ENCODE data around the gene CCDC194.

The CCDC194 gene

DNA sequence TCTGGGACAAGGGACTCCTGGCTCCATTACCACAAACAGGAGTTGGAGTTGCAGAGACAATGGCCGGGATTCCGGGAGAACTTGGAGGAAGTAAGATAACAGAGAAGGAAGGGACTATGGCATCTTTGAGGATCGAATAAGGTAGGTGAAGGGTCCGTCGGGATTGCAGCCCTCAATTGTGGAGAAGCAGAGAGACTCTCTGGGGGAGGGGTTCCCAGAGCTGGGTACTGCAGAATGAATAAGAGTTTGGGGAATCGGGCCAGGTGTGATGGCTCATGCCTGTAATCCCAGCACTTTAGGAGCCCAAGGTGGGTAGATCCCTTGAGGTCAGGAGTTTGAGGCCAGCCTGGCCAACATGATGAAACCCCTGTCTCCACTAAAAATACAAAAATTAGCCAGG lies 7.6 kb upstream of the CCDC194 start:
- no peaks in the 10 kb centered on the region for H3K9me3 Mint-ChIP-seq
- DNase-seq (no peak), ATAC-seq (replicated peaks) (no peak)
- H3K27ac Mint-ChIP-seq, result no peak overlapping the region
- no peaks in the 10 kb centered on the region for H3K27me3 Mint-ChIP-seq
- no peak overlapping the region for H3K4me3 Mint-ChIP-seq
- H3K4me1 Mint-ChIP-seq (ENCODE audit: low read depth in 2 of 2), result peaks cover 23 to 28% of the 10 kb centered on the region in 2 donors
- H3K36me3 Mint-ChIP-seq (ENCODE audit: insufficient read depth), result peaks cover 34% of the 10 kb centered on the region

DNA sequence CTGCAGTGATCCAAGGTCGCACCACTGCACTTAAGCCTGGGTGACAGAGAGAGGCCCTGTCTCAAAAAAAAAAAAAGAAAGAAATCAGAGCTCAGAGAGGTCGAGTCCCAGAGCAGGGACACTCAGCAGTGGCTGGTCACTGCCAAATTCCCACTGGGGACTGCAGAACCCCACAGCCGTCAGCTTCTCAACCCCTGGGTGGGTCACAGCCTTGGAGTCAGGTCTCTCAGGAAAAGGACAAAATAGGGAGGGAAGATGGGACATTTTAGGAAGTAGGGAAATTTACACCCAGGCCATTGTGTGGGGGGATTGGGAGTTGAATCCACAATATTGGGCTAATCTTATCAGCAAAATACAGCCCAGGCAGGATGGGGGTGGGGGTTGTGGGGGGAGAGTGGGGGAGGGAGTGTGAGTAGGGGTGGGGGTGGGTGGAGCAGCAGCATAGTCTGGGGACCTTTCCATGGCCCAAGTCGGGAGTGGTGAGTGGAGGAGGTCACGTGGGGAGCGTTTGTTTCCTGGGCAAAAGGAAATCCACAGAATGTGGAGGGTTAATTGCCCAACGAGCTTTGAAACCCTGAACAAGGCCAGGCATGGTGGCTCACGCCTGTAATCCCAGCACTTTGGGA lies 5.0 kb upstream of the CCDC194 start:
- Mint-ChIP-seq H3K4me3 (no peak overlapping the region), H3K4me1 (ENCODE audit: low read depth in 2 of 2) (peaks cover 9 to 18% of the 10 kb centered on the region in 2 donors), H3K27ac (peak overlapping the region in 1 of 2 donors; percentile 62), H3K36me3 (ENCODE audit: insufficient read depth) (peaks cover 34% of the 10 kb centered on the region), H3K9me3 (no peaks in the 10 kb centered on the region), H3K27me3 (no peaks in the 10 kb centered on the region)
- DNase-seq (no peak), ATAC-seq (replicated peaks) (no peak)

DNA sequence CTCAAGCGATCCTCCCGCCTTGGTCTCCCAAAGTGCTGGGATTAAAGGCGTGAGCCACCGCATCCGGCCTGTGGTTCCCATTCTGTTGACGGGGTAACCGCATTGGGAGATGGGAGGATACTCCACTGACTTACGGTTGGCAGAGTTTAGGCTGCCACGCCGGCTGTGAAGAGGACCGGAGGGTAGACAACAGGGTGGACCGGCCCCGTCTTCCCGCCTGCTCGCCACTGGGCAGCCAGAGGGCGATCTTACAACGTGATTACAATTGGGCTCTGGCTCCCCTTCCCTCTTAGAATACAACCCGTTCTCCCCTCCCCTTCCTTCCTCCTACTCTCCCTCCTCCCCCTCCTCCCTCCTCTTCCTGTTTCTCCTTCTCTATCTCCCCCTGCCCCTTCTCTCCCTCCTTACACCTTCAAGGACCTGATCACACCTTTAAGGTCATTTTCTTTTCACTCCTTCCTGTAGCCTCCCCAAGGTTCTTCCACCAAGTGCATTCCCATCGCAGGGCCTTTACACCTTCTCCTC lies 957 bp upstream of the CCDC194 start:
- Mint-ChIP-seq H3K27ac (peak overlapping the region in 1 of 2 donors; percentile 75), H3K36me3 (ENCODE audit: insufficient read depth) (peaks cover 11% of the 10 kb centered on the region), H3K27me3 (no peaks in the 10 kb centered on the region), H3K9me3 (no peaks in the 10 kb centered on the region), H3K4me1 (ENCODE audit: low read depth in 2 of 2) (peaks cover 19 to 20% of the 10 kb centered on the region in 2 donors), H3K4me3 (peak overlapping the region in 1 of 2 donors; percentile 46)
- DNase-seq (peak in 2 of 3 experiments; percentile 41 to 52), ATAC-seq (replicated peaks) (no peak)

DNA sequence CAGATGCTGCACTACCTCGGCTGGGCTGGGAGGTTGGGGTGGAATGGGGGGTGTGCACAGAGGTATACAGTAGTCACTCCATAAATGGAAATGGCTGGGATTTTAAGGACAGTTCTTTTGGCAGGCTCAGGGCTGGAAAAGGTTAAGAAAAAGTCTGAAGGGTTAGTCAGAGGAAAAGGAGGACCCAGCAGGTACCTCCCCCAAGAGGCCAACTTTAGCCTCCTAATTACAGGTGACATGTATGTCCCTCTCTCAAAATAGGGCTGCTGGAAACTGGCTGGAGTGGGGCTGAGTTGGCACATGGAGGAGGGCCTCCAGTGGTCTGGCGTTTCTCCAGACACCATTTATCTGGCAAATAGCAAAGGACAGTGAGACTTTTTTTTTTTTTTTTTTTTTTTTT lies 994 bp downstream of the CCDC194 start:
- H3K4me1 Mint-ChIP-seq (ENCODE audit: low read depth in 2 of 2), result peaks cover 19 to 20% of the 10 kb centered on the region in 2 donors
- H3K4me3 Mint-ChIP-seq, result peak overlapping the region in 1 of 2 donors; percentile 23
- DNase-seq (no peak), ATAC-seq (replicated peaks) (no peak)
- H3K36me3 Mint-ChIP-seq (ENCODE audit: insufficient read depth), result peaks cover 3% of the 10 kb centered on the region
- no peaks in the 10 kb centered on the region for H3K9me3 Mint-ChIP-seq
- H3K27me3 Mint-ChIP-seq, result no peaks in the 10 kb centered on the region
- no peak overlapping the region for H3K27ac Mint-ChIP-seq

DNA sequence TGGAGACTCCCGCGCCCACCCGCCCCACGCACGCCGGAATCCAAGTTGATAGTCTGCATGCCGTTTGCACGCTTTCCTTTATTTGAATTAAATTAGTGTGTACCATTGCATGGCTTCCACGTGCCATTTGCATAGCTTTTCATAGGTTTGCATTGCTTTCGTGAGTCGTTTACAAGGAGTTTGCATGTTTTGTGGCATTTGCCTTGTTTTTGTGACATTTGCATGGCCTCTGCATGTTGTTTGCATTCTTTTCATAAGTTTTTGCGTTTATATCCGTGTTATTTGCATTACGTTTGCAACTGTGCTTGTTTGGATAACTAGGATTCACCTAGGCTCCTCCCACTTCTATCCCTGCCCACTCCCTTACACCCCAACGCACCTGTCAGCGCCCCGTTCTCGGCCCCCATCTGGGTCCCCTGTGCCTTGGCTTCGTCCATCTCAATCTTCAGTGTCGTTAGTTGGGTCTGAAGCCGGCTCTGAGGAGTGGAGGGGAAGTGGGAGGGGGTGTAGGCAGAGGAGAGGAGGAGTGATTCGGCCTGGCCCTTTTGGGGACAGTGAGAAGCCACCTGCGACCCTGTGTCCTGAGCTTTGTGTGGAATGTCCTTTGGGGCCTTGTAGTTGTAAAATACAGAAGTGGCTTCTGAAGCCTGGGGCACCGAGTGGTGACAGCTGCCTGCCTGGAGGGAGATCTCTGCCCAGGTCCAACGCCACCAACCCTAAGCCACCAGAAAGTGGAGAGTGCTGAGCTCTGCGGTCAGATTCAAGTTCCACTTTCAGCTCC lies 2.4 kb downstream of the CCDC194 start:
- DNase-seq, result no peak

DNA sequence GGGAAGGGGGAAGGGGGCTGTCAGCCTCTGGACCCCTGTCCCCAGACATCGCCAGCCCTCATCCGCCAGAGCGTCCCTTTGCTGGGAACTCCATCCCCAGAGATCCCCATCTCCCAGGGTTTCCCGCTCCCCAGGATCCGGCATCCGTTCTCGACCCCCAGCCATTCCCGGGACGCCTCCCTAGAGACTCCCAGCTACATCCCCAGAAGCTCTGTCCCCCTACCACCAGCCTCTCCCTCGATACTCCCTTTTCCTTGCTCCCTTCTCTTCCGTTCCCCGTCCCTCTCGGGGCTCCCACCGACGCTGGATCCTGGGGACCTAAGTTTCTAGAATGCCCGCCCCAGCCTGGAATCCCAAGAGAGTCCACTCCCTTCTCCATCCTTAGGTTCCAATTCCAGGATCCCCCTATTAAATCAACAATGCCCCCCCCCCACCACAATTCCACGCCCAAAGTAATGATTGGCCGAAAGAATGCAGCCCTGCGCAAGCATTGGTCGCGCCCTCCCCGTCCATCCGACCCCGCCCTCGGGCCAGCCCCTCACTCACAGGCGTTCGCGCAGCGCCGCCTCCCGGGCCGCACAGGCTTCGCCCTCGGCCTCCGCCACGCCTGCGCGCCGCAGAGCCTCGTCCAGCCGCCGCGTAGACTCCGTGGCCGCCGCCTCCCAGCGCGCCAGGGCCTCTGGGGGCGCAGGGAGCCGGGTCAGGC lies 3.2 kb downstream of the CCDC194 start:
- H3K4me1 Mint-ChIP-seq (ENCODE audit: low read depth in 2 of 2), result peaks cover 19 to 20% of the 10 kb centered on the region in 2 donors
- no peaks in the 10 kb centered on the region for H3K27me3 Mint-ChIP-seq
- H3K4me3 Mint-ChIP-seq, result peak overlapping the region; percentile 84 to 91
- peaks cover 4% of the 10 kb centered on the region for H3K36me3 Mint-ChIP-seq (ENCODE audit: insufficient read depth)
- peak overlapping the region; percentile 24 to 74 for H3K27ac Mint-ChIP-seq
- no peaks in the 10 kb centered on the region for H3K9me3 Mint-ChIP-seq
- DNase-seq (peak; percentile 78 to 86 (median 86)), ATAC-seq (replicated peaks) (peak; percentile 99)

More for the DNA sequence above, 2.4 kb downstream of the CCDC194 start:
- H3K27ac Mint-ChIP-seq, result no peak overlapping the region
- peaks cover 19 to 20% of the 10 kb centered on the region in 2 donors for H3K4me1 Mint-ChIP-seq (ENCODE audit: low read depth in 2 of 2)
- no peak for ATAC-seq (replicated peaks)
- peaks cover 4% of the 10 kb centered on the region for H3K36me3 Mint-ChIP-seq (ENCODE audit: insufficient read depth)
- no peaks in the 10 kb centered on the region for H3K9me3 Mint-ChIP-seq
- H3K27me3 Mint-ChIP-seq, result no peaks in the 10 kb centered on the region
- H3K4me3 Mint-ChIP-seq, result peak overlapping the region; percentile 84 to 91

DNA sequence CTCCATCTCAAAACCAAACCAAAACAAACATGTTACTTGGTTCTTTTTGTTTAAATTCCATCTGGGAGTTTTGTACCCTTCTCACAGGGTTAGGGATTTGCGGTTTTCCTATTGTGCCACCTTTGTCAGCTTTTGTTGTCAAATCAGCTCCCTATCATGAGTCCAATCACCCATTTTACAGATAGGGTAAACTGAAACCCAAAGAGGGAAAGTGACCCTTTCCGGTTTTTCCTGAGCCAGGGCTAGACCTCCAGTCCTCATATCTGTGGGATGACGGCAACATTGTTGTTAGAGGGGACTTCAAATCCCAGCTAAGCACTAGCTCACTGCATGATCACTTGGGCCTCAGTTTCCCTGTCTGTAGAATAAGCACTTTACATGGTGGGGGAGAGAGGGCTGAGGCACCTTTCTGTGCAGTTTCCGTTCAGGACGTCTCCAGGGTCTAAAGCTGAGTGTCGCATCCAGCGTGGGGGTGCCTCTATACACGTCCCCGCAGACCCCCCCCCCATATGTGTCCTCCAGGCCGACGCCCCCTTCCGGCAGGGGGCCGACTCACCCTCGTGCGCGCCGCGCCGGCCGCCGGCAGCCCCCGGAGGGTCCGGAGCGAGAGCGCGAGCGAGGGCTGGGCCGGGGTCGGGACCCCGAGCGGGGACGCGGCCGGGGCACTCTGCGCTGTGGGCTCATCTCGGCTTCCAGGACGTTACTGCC lies 3.9 kb downstream of the CCDC194 start:
- Mint-ChIP-seq H3K4me1 (ENCODE audit: low read depth in 2 of 2) (peaks cover 15 to 18% of the 10 kb centered on the region in 2 donors), H3K4me3 (peak overlapping the region; percentile 84 to 91), H3K27me3 (no peaks in the 10 kb centered on the region), H3K36me3 (ENCODE audit: insufficient read depth) (peaks cover 4% of the 10 kb centered on the region), H3K9me3 (no peaks in the 10 kb centered on the region), H3K27ac (peak overlapping the region; percentile 24 to 74)
- DNase-seq (no peak), ATAC-seq (replicated peaks) (no peak)

DNA sequence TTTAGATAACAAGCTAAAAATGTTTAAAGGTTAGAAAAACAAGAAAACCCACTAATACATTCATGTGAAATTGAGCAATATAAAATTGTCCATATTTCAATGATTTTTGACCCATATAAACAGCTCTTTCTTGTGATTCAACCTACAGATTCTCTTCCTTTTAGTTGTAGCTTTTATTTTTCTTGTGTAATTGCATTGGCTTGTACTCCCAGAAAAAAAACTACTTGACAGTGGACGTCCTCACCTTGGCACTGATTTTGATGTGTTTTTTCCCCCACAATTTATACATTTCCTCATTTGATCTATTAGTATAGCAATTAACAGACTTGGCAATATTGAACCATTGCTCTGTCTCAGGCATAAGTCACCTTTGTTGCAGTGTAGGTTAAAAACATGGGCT lies 4.7 kb downstream of the CCDC194 start:
- H3K9me3 Mint-ChIP-seq, result no peaks in the 10 kb centered on the region
- H3K4me1 Mint-ChIP-seq (ENCODE audit: low read depth in 2 of 2), result peaks cover 13% of the 10 kb centered on the region in 2 donors
- DNase-seq (no peak), ATAC-seq (replicated peaks) (no peak)
- peaks cover 4% of the 10 kb centered on the region for H3K36me3 Mint-ChIP-seq (ENCODE audit: insufficient read depth)
- H3K27me3 Mint-ChIP-seq, result no peaks in the 10 kb centered on the region
- H3K27ac Mint-ChIP-seq, result no peak overlapping the region
- H3K4me3 Mint-ChIP-seq, result no peak overlapping the region

DNA sequence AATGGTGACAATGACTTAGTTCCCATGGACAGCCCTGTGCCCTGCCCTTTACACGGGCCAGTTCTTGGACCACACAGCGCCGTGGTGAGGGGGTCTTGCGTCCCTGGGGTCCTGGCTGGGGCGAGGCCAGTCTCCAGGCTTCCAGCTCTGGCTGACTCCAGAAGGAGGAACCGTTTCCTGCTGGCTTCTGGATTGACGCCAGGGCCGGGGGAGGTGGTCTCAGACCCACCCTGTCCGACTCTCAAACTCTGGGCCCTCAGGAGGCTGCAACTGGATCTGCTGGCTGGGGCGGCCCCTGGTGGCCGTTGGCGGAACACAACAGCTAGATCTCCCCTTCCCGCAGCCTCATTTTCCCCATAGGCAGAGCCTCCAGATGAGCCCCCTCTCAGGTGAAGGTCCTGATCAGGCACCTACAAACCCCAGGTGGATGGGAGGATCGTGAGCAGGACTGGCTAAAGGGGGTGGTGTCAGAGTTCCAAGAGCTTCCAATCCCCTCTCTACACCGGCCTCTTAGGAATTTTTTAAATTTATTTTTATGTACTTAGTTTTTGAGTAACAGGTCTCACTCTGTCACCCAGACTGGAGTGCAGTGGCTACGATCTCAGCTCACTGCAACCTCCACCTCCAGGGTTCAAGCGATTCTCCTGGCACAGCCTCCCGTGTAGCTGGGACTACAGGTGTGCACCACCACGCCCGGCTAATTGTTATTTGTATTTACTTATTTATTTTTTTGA lies 8.0 kb downstream of the CCDC194 start:
- Mint-ChIP-seq H3K4me3 (no peak overlapping the region), H3K27me3 (no peaks in the 10 kb centered on the region), H3K4me1 (ENCODE audit: low read depth in 2 of 2) (peaks cover 5% of the 10 kb centered on the region in 2 donors), H3K9me3 (no peaks in the 10 kb centered on the region), H3K27ac (no peak overlapping the region), H3K36me3 (ENCODE audit: insufficient read depth) (peaks cover 4% of the 10 kb centered on the region)
- DNase-seq (peak; percentile 43 to 54 (median 47)), ATAC-seq (replicated peaks) (peak; percentile 45)

DNA sequence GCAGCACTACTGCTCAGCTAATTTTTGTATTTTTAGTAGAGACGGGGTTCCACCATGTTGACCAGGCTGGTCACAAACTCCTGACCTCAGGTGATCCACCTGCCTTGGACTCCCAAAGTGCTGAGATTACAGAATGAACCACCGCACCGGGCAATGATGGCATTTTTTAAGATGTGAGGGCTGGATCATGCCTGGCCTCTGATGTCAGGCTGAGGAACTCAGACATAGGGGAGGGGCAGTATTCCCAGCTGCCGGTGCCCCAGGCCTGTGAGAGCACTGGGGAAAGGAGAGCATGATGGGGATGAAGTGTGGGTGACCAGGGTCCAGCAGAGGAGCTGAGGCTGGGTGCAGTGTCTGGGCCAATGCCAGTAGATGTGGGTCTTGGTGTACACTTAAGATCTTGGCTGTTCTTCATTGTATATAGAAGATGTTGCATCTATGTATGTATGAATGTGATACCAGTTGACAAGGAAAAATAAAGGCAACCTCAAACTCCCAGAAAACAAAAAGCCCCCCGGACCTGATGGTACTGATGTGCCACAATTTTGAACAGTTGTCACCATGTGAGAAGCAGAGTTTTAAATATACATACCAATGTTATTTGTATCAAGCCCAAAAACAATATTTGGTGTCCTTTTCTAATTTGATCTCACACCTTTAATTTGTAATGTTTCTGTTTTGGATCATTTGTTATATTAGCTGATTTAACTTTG lies 13.4 kb downstream of the CCDC194 start:
- Mint-ChIP-seq H3K4me3 (no peak overlapping the region), H3K4me1 (ENCODE audit: low read depth in 2 of 2) (no peaks in the 10 kb centered on the region), H3K27ac (no peak overlapping the region), H3K36me3 (ENCODE audit: insufficient read depth) (no peaks in the 10 kb centered on the region), H3K9me3 (no peaks in the 10 kb centered on the region), H3K27me3 (peaks cover 23 to 34% of the 10 kb centered on the region in 2 donors)
- ATAC-seq (replicated peaks) (no peak), DNase-seq (no peak)

DNA sequence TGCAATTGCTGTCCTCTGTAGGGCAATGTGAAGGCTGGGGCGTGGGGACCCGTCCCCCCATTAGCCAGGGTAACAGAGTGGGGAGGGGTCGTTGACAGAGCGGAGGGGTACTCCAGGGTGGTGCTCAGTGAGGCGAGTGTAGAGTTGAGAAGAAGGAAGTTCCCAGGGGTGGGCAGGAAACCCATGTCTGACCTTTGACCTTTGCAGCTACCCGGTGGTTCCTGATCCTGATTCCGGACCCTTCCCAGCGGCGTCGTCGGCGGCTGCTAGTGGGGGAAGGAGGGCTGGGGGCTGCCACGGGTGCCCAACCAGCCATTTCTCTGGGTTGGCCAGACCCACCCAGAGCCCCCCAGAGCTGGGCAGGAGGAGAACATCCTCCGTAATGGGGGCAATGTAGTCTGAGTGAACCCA lies 14.8 kb downstream of the CCDC194 start:
- Mint-ChIP-seq H3K36me3 (ENCODE audit: insufficient read depth) (no peaks in the 10 kb centered on the region), H3K4me3 (no peak overlapping the region), H3K4me1 (ENCODE audit: low read depth in 2 of 2) (no peaks in the 10 kb centered on the region), H3K27ac (no peak overlapping the region), H3K27me3 (peaks cover 23 to 35% of the 10 kb centered on the region in 2 donors), H3K9me3 (no peaks in the 10 kb centered on the region)
- DNase-seq (no peak), ATAC-seq (replicated peaks) (no peak)

DNA sequence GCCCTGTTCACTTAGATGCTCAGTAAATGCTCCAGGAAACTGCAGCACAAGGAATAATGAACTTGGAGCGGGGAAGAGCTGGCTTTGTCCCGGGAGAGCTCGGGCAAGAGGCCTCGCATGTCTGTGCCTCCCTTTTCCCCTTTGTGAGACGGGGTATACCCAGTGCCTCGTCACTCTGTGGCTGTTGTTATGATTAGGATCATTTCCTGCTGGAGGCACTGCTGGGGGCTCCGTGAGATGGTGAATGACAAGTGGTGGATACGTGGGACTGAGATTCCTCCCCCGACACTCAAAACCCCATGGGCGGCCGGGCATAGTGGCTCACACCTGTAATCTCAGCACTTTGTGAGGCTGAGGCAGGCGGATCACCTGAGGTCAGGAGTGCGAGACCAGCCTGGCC lies 15.7 kb downstream of the CCDC194 start:
- Mint-ChIP-seq H3K4me3 (no peak overlapping the region), H3K36me3 (ENCODE audit: insufficient read depth) (no peaks in the 10 kb centered on the region), H3K27ac (no peak overlapping the region), H3K27me3 (peaks cover 23 to 35% of the 10 kb centered on the region in 2 donors), H3K9me3 (no peaks in the 10 kb centered on the region), H3K4me1 (ENCODE audit: low read depth in 2 of 2) (no peaks in the 10 kb centered on the region)
- ATAC-seq (replicated peaks), result no peak
- DNase-seq, result no peak
